Upper lobe of right lung (tissue), 1 donor: ENCODE results near the gene RNASE9. TPM values are rescaled to one million over a fixed set of nuclear protein-coding genes. Genes with fewer than 3 reads are reported as not detected.

ENCODE experiments used
- ATAC-seq: fragments of 200-7000 bp; cut with Tn5 transposase; one replicate; pipeline ENCODE4 v1.9.1; 2020; ENCODE audit warnings: mild to moderate bottlenecking, moderate library complexity
- DNase-seq: peaks from one replicate; pipeline ENCODE4 v3.0.0-alpha.2; 2020
- H3K27ac ChIP-seq: fragments of 200-600 bp; one replicate; pipeline ENCODE4 v1.8.0; 2022
- H3K27me3 ChIP-seq: fragments of 200-600 bp; one replicate; pipeline ENCODE4 v1.8.0; 2022; ENCODE audit warnings: mild to moderate bottlenecking
- H3K36me3 ChIP-seq: fragments of 200-600 bp; one replicate; pipeline ENCODE4 v1.8.0; 2022
- H3K4me1 ChIP-seq: fragments of 200-600 bp; one replicate; pipeline ENCODE4 v1.8.0; 2022
- H3K4me3 ChIP-seq: fragments of 200-600 bp; one replicate; pipeline ENCODE4 v1.8.0; 2022; ENCODE audit warnings: mild to moderate bottlenecking
- H3K9me3 ChIP-seq: fragments of 200-600 bp; one replicate; pipeline ENCODE4 v1.8.0; 2022
- intact Hi-C: fragments of 100-400 bp; cut with DNase I; formaldehyde crosslinking; loops from one replicate; pipeline ENCODE4 v1.11.0; 2022
- total RNA-seq: library from RNA; stranded (reverse); fragmentation: NEBNext Ultra II Directional; extraction: Animal tissue kit (Norgen Biotek cat#: 25700); gene quantifications from one replicate; pipeline ENCODE4 v1.2.1, GENCODE V29; 2021
- TF ChIP-seq, protein P1 (sequence below): fragments of 200-600 bp; IDR thresholded peaks from one replicate; pipeline ENCODE4 v1.8.0; 2022; ENCODE audit warnings: antibody characterized with exemption
- donor health status: DM: no; HTN: yes; CAD: no; lungs with severe emphysema.

RNASE9 gene
- total RNA-seq, 1 donor from 2014 or later, result not detected

DNA sequence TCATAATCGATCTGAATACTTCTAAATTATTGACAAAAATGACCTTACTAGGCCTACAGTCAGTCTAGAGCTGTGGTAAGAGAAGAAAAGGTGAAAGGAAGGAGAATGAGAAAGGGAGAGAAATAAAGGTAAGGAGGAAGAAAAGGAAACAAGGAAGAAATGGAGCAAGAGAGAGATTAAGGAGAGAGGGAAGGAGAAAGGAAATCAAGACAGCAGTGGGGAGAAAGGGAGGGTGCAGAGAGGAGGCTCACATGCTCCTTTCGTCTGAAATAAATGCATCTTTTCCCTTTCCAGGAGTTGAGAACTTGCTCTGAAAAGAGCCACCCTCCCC is 3.7 kb downstream of the RNASE9 start:
- Histone ChIP-seq H3K4me1 (peaks cover 12% of the 10 kb centered on the region), H3K9me3 (no peaks in the 10 kb centered on the region), H3K36me3 (no peaks in the 10 kb centered on the region), H3K4me3 (no peak overlapping the region), H3K27ac (no peak overlapping the region), H3K27me3 (peaks cover 5% of the 10 kb centered on the region)
- no peak for DNase-seq
- no peak for ATAC-seq
- TF ChIP-seq, protein P1, sequence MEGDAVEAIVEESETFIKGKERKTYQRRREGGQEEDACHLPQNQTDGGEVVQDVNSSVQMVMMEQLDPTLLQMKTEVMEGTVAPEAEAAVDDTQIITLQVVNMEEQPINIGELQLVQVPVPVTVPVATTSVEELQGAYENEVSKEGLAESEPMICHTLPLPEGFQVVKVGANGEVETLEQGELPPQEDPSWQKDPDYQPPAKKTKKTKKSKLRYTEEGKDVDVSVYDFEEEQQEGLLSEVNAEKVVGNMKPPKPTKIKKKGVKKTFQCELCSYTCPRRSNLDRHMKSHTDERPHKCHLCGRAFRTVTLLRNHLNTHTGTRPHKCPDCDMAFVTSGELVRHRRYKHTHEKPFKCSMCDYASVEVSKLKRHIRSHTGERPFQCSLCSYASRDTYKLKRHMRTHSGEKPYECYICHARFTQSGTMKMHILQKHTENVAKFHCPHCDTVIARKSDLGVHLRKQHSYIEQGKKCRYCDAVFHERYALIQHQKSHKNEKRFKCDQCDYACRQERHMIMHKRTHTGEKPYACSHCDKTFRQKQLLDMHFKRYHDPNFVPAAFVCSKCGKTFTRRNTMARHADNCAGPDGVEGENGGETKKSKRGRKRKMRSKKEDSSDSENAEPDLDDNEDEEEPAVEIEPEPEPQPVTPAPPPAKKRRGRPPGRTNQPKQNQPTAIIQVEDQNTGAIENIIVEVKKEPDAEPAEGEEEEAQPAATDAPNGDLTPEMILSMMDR, result no peak
- intact Hi-C loops, result no loop called here

DNA sequence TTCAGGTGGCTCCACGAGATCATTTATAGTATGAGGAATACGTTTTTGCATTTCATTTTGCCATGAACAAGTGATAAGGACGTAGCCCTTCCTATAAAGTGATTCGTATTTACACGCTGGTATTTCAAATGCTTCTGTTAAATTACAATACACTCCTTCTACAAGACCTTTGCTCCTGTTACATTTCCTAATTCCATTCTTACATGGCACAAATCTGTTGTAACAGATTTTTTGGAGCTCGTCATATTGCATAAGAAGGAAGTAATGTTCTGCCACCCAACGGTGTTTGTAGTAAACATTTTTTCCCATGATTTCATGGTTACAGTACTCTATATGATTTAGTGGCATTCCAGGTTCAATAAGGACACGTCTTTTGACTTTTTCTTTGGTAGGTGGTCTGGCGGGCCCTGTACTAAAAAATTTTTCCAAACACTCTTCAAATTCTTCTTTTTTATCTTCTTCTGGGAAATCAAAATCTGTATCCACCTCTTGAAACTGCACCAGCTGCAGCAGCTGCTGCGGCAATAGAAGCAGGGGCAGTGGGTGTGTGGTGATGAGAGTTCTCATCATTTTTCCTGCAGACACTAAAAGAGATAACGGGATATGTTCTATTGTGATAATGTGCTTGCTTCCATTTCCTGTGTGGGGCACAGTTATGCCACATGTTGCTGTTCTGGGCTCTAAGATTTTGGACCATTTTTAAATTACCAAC is 4.2 kb downstream of the RNASE9 start:
- no peaks in the 10 kb centered on the region for H3K36me3 ChIP-seq
- ATAC-seq (peak; percentile 58), DNase-seq (no peak)
- intact Hi-C loops, result no loop called here
- H3K9me3 ChIP-seq, result no peaks in the 10 kb centered on the region
- H3K27ac ChIP-seq, result peak overlapping the region; percentile 32
- H3K4me3 ChIP-seq, result no peak overlapping the region
- peaks cover 12% of the 10 kb centered on the region for H3K4me1 ChIP-seq
- H3K27me3 ChIP-seq, result peaks cover 5% of the 10 kb centered on the region
- TF ChIP-seq, protein P1, result no peak

- Histone ChIP-seq H3K27ac (peak overlapping the region; percentile 32), H3K4me1 (peaks cover 12% of the 10 kb centered on the region), H3K9me3 (no peaks in the 10 kb centered on the region), H3K4me3 (no peak overlapping the region), H3K36me3 (no peaks in the 10 kb centered on the region), H3K27me3 (peaks cover 5% of the 10 kb centered on the region)
- DNase-seq (no peak), ATAC-seq (peak; percentile 72)
- intact Hi-C loops, result no loop called here
- TF ChIP-seq, protein P1, result no peak
Observed at GRCh38 chr14:20555845-20556244, 5.0 kb downstream of the RNASE9 start.

DNA sequence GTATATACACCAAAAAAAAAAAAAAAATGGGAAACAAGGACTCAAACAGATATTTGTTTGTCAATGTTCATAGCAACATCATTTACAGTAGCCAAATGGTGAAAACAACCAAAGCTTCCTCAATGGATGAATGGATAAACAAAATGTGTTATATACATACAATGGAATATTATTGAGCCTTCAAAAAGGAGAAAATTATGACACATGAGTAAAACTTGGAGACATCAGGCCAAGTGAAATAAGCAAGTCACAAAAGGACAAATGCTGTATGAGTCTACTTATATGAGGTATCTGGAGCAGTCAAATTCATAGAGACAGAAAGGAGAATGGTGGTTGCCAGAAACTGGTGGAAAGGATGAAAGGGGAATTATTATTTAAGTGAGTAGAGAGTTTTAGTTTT is 7.8 kb downstream of the RNASE9 start:
- Histone ChIP-seq H3K4me3 (no peak overlapping the region), H3K27me3 (peaks cover 5% of the 10 kb centered on the region), H3K27ac (no peak overlapping the region), H3K4me1 (peaks cover 12% of the 10 kb centered on the region), H3K9me3 (no peaks in the 10 kb centered on the region), H3K36me3 (no peaks in the 10 kb centered on the region)
- ATAC-seq (no peak), DNase-seq (no peak)
- intact Hi-C loops, result no loop called here
- TF ChIP-seq, protein P1, result no peak

GRCh38 chr14:20551606-20552005 is 9.2 kb downstream of the RNASE9 start:
- DNase-seq (no peak), ATAC-seq (no peak)
- Histone ChIP-seq H3K27ac (no peak overlapping the region), H3K4me3 (no peak overlapping the region), H3K36me3 (no peaks in the 10 kb centered on the region), H3K9me3 (no peaks in the 10 kb centered on the region), H3K27me3 (peaks cover 5% of the 10 kb centered on the region), H3K4me1 (peaks cover 4% of the 10 kb centered on the region)
- intact Hi-C loops, result no loop called here
- TF ChIP-seq, protein P1, result no peak

DNA sequence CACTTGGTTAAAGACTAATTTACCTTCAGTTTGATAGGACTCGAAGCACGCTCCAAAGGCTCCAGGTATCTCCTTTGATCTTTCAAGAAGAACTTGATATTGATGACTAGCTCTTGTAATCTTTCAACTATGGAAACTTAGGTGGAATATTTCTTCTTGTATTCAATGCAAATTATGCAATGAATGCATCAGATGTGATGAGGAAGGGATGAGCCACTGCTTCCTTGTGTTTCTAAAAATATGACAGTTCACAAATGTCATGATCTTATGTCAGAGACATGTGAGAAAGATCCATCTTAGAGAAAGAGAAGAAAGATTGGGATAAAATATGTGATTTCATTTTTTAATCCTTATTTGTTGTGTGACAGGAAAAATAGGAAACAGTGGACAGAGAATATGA is 9.9 kb downstream of the RNASE9 start:
- H3K36me3 ChIP-seq, result no peaks in the 10 kb centered on the region
- TF ChIP-seq, protein P1, result no peak
- H3K27me3 ChIP-seq, result peaks cover 5% of the 10 kb centered on the region
- no peak for ATAC-seq
- intact Hi-C loops, result no loop called here
- H3K27ac ChIP-seq, result no peak overlapping the region
- no peaks in the 10 kb centered on the region for H3K9me3 ChIP-seq
- no peak for DNase-seq
- no peak overlapping the region for H3K4me3 ChIP-seq
- no peaks in the 10 kb centered on the region for H3K4me1 ChIP-seq
